ENCODE results near the gene ATPAF1. TPM values are rescaled to one million over a fixed set of nuclear protein-coding genes. Genes with fewer than 3 reads are reported as not detected.

Gene ATPAF1
- total RNA-seq, 1 donor from 2014 or later: 24.5 TPM

DNA sequence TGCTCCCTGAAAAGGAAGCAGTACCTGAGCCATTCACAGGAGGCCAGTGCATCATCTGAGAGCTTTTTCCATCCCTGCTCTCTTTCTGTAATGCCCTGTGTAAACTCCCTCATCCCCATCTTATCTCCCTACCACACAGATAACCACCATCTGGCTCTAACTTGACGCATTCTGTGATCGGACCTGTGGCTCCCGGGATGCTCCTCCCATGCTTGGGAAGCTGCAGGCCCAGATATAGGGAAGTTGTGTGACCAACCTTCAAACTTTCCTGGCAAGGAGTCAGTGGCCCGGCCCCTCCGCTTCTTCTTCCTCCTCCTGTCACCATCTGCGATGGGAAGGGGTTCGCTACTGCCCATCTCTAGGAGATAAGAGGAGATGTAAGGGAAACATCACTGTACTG lies 85.2 kb downstream of the ATPAF1 start:
- Mint-ChIP-seq H3K4me1 (peaks cover 2% of the 10 kb centered on the region), H3K27me3 (no peaks in the 10 kb centered on the region), H3K36me3 (ENCODE audit: low read depth) (peaks cover 70% of the 10 kb centered on the region), H3K27ac (no peak overlapping the region), H3K4me3 (no peak overlapping the region), H3K9me3 (no peaks in the 10 kb centered on the region)
- POLR2A ChIA-PET: no interaction called here
- intact Hi-C loops (cut with micrococcal nuclease): no loop called here
- no peak for ATAC-seq (ENCODE audit: low read depth)
- DNase-seq: no peak
- CTCF ChIA-PET: no interaction called here
- no peak for TF ChIP-seq CTCF (IDR thresholded peaks at IDR 0.05)

Other genes with a start within 250 kb of the ATPAF1 start
- not detected in 2 replicates for gene DMBX1, start 178.5 kb downstream of the ATPAF1 start, total RNA-seq
- gene KNCN, start 116.7 kb downstream of the ATPAF1 start, total RNA-seq: not detected in 2 replicates
- 42.3 and 45.0 TPM in 2 replicates for gene MKNK1, start 64.1 kb downstream of the ATPAF1 start, total RNA-seq
- gene MOB3C, start 51.6 kb downstream of the ATPAF1 start, total RNA-seq: 9.7 and 10.7 TPM in 2 replicates
- gene TEX38, start 3.5 kb upstream of the ATPAF1 start, total RNA-seq: not detected in 2 replicates
- 70.2 and 79.8 TPM in 2 replicates for gene EFCAB14, start 50.8 kb upstream of the ATPAF1 start, total RNA-seq
- not detected in 2 replicates for gene CYP4B1, start 130.7 kb upstream of the ATPAF1 start, total RNA-seq

Data from activated B cell treated with CpG ODN at 0.5 μM for 24 hours (primary cell).